Gastroesophageal sphincter (tissue), 4 donors: ENCODE measurements around the gene TMED10. TPM values are rescaled to one million over a fixed set of nuclear protein-coding genes. Genes with fewer than 3 reads are reported as not detected.
"Not testable (repeated sequence)": the region's sequence is repeated elsewhere in the genome, so short reads cannot be mapped to it uniquely, and the experiment has no call there.

Experiments
- ATAC-seq: fragments of 150-250 bp; one replicate; pipeline ENCODE4 v1.9.1; 2016; ENCODE audit warnings: mild to moderate bottlenecking, moderate library complexity
- H3K27ac ChIP-seq, 4 donors: fragments of 200-600 bp; sonication (generic) in 3 of 4; 1 replicate in 3 of 4; 2 replicates in 1 of 4; pipeline ENCODE4 v1.5.1; 2016 to 2019
- H3K27me3 ChIP-seq: fragments of 200-600 bp; sonication (generic); one replicate; pipeline ENCODE4 v1.5.1; 2019
- H3K36me3 ChIP-seq, 2 donors: fragments of 200-600 bp; sonication (generic); one replicate each; pipeline ENCODE4 v1.5.1; 2019; ENCODE audit warnings: control low read depth in 1 of 2
- H3K4me1 ChIP-seq, 3 donors: fragments of 200-600 bp; sonication (generic); 1 replicate in 2 of 3; 2 replicates in 1 of 3; pipeline ENCODE4 v1.5.1; 2016 to 2019; ENCODE audit warnings: control low read depth in 2 of 3
- H3K4me3 ChIP-seq, 2 donors: fragments of 200-600 bp; sonication (generic); one replicate each; pipeline ENCODE4 v1.5.1; 2019; ENCODE audit warnings: mild to moderate bottlenecking in 1 of 2, moderate library complexity in 1 of 2
- H3K9me3 ChIP-seq, 3 donors: fragments of 200-600 bp; sonication (generic); one replicate each; pipeline ENCODE4 v1.5.1; 2017 to 2019; ENCODE audit warnings: control low read depth in 2 of 3
- EP300 ChIP-seq: sonication (generic); formaldehyde crosslinking; IDR thresholded peaks from one replicate; pipeline ENCODE4 v1.6.1; 2017; ENCODE audit warnings: antibody characterized with exemption, mild to moderate bottlenecking
- POLR2A ChIP-seq, 2 donors: fragments of 450-650 bp; IDR thresholded peaks; one replicate each; pipeline ENCODE4 v1.6.1; 2017; ENCODE audit warnings: antibody characterized with exemption in 2 of 2, mild to moderate bottlenecking in 2 of 2, moderate library complexity in 1 of 2
- POLR2AphosphoS5 ChIP-seq: sonication (generic); formaldehyde crosslinking; IDR thresholded peaks from one replicate; pipeline ENCODE4 v1.6.1; 2017; ENCODE audit warnings: antibody characterized with exemption
- WGBS, 2 donors: methylation state at CpG; one replicate each; pipeline ENCODE4 v1.1.5; 2018; ENCODE audit warnings: low coverage in 1 of 2; 5-methylcytosine and 5-hydroxymethylcytosine counted together
- total RNA-seq, 4 donors: library from RNA; depleted of rRNA; stranded (reverse); fragments of >200 nt; gene quantifications; one replicate each; pipeline ENCODE4 v1.1.0, GENCODE V29; 2016
- TF ChIP-seq, protein P1 (sequence below), 4 experiments: fragments of 200-600 bp in 2 of 4; fragments of 450-650 bp in 2 of 4; sonication (generic) in 1 of 4; IDR thresholded peaks; one replicate each; pipeline ENCODE4 v1.5.1; 2017 to 2019; ENCODE audit warnings: antibody characterized with exemption in 4 of 4, mild to moderate bottlenecking in 2 of 4, moderate library complexity in 2 of 4

Gene TMED10
- total RNA-seq, 4 donors from 2014 or later, result 140 to 241 (median 162) TPM

DNA sequence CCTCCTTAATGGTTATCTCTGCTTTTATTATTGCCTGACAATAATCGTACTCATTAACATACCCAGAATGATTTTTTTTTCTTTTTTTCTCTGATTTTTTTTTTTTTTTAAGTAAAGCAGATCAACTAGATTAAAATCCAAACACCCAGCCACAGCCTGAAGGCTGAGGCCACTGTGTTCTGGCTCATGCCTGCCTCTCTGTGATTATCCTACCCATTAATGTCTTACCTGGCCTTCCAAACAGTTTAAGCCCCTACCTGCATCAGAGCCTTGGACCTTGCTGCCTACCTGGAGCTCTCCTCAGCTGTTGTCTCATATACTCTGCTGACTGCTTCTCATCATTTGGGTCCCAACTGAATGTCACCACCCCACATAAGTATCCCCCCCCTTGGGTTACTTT lies 6.8 kb upstream of the TMED10 start:
- no peak for TF ChIP-seq POLR2A (IDR thresholded peaks at IDR 0.05)
- TF ChIP-seq EP300, result no peak
- TF ChIP-seq, protein P1, sequence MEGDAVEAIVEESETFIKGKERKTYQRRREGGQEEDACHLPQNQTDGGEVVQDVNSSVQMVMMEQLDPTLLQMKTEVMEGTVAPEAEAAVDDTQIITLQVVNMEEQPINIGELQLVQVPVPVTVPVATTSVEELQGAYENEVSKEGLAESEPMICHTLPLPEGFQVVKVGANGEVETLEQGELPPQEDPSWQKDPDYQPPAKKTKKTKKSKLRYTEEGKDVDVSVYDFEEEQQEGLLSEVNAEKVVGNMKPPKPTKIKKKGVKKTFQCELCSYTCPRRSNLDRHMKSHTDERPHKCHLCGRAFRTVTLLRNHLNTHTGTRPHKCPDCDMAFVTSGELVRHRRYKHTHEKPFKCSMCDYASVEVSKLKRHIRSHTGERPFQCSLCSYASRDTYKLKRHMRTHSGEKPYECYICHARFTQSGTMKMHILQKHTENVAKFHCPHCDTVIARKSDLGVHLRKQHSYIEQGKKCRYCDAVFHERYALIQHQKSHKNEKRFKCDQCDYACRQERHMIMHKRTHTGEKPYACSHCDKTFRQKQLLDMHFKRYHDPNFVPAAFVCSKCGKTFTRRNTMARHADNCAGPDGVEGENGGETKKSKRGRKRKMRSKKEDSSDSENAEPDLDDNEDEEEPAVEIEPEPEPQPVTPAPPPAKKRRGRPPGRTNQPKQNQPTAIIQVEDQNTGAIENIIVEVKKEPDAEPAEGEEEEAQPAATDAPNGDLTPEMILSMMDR (IDR thresholded peaks at IDR 0.05), result no peak
- no peak for TF ChIP-seq POLR2AphosphoS5
- Histone ChIP-seq H3K9me3 (no peaks in the 10 kb centered on the region), H3K36me3 (no peaks in the 10 kb centered on the region), H3K4me1 (peaks cover 0 to 8% (median 0%) of the 10 kb centered on the region in 3 donors), H3K27ac (peak overlapping the region in 3 of 4 donors; percentile 18 to 46 (median 28)), H3K4me3 (no peak overlapping the region), H3K27me3 (no peaks in the 10 kb centered on the region)
- no peak for ATAC-seq
- WGBS, 2 donors, result 33 to 53% methylated on average over 1 of the region's 1 CpG

DNA sequence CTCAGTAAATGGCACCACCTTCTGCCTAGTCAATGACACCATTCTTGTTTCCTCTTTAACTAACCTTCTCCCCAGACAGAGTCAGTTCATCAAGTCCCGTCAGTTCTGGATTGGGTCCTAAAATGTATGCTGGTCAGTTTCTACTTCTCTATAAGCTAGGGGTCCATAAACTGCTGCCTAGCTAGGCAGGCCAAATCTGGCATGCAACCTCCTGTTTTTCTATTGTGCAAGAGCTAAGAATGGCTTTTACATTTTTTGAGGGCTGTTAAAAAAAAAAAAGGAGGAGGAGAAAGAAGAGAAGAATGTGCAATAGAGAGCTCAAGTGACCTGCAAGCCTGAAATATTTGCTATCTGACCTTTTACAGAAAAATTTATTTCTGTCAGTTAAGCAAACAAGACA lies 6.4 kb upstream of the TMED10 start:
- peak; percentile 71 for ATAC-seq
- H3K4me3 ChIP-seq, result no peak overlapping the region
- no peaks in the 10 kb centered on the region for H3K27me3 ChIP-seq
- no peaks in the 10 kb centered on the region for H3K9me3 ChIP-seq
- WGBS, 2 donors, result 25 to 30% methylated on average over 1 of the region's 1 CpG
- peak overlapping the region in 3 of 4 donors; percentile 35 to 63 (median 46) for H3K27ac ChIP-seq
- TF ChIP-seq EP300, result no peak
- TF ChIP-seq POLR2A (IDR thresholded peaks at IDR 0.05), result no peak
- TF ChIP-seq, protein P1 (IDR thresholded peaks at IDR 0.05), result no peak
- TF ChIP-seq POLR2AphosphoS5, result no peak
- no peaks in the 10 kb centered on the region for H3K36me3 ChIP-seq
- peaks cover 0 to 8% (median 0%) of the 10 kb centered on the region in 3 donors for H3K4me1 ChIP-seq

DNA sequence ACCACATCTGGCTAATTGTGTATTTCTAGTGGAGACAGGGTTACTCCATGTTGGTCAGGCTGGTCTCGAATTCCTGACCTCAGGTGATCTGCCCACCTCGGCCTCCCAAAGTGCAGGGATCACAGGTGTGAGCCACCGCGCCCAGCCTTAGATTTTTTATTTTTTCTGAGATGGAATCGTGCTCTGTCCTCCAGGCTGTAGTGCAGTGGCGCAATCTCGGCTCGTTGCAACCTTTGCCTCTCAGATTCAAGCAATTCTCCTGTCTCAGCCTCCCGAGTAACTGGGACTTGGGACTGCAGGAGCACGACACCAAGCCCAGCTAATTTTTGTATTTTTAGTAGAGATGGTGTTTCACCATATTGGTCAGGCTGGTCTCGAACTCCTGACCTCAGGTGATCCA lies 5.8 kb upstream of the TMED10 start:
- not testable (repeated sequence) for H3K9me3 ChIP-seq, H3K36me3 ChIP-seq, ATAC-seq, H3K4me3 ChIP-seq, H3K27me3 ChIP-seq
- peaks cover 0 to 11% (median 0%) of the 10 kb centered on the region in 3 donors for H3K4me1 ChIP-seq
- 67% methylated on average over 7 of the region's 11 CpGs; no CpG with 5 or more reads in 1 of the 2 donors for whole genome bisulfite sequencing, 2 donors
- H3K27ac ChIP-seq, result peak overlapping the region in 3 of 4 donors; percentile 35 to 63 (median 46)

DNA sequence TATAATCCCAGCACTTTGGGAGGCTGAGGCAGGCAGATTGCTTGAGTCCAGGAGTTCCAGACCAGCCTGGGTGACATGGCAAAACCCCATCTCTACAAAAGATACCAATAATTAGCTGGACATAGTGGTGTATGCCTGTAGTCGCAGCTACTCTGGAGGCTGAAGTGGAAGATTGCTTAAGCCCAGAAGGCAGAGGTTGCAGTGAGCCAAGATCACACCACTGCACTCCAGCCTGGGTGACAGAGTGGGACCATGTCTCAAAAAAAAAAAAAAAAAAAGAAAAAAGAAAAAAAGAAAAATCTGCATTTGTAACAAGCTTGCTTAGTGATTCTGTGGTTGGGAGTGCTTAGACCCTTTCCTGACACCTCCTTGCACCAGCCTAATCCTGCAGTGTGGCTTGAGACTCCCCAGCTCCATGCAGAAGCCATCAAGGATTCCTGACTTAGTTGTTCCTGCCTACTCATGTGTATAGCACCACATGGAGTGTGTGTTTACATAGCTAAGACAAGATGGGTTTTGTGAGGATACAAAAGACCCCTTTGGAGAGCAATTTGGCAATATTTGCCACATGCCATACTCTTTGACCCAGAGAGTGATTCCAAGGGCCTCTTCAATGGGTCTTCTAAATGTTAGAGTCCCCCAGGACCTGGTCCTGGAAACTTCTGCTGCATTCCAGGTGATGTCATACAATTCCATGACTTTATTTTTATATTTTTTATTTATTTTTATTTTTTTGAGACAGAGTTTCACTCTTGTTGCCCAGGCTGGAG lies 5.1 kb upstream of the TMED10 start:
- WGBS, 2 donors, result 100% methylated on average over 1 of the region's 1 CpG; no CpG with 5 or more reads in 1 of the 2 donors
- Histone ChIP-seq H3K27me3 (no peaks in the 10 kb centered on the region), H3K27ac (no peak overlapping the region), H3K9me3 (no peaks in the 10 kb centered on the region), H3K4me3 (no peak overlapping the region), H3K4me1 (peaks cover 0 to 13% (median 0%) of the 10 kb centered on the region in 3 donors), H3K36me3 (no peaks in the 10 kb centered on the region)
- no peak for TF ChIP-seq EP300
- TF ChIP-seq POLR2AphosphoS5, result no peak
- TF ChIP-seq, protein P1 (IDR thresholded peaks at IDR 0.05), result no peak
- TF ChIP-seq POLR2A (IDR thresholded peaks at IDR 0.05), result no peak
- no peak for ATAC-seq

DNA sequence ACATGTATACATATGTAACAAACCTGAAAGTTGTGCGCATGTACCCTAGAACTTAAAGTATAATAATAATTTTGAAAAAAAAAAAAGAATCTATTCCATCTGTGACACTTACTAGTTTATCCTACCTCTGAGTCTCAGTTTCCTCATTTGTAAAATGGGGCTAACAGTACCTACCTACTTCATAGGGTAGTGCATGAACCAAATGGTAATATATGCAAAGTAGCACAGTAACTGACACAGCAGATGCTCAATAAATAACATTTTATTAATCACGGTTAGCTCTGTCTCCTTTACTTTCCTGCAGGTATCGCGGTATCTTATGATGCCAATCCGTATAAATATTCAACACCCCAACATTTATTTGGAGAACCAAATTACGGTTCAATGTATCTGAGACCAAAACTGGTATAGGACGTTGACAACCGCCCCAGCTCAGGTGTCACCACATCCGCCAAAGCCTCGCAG lies 703 bp downstream of the TMED10 start:
- 6 to 10% methylated on average over 5 to 8 of the region's 10 CpGs for WGBS, 2 donors
- H3K4me1 ChIP-seq, result peaks cover 0 to 56% (median 6%) of the 10 kb centered on the region in 3 donors
- H3K9me3 ChIP-seq, result no peaks in the 10 kb centered on the region
- no peaks in the 10 kb centered on the region for H3K36me3 ChIP-seq
- no peak for ATAC-seq
- peak overlapping the region; percentile 91 to 94 (median 92) for H3K27ac ChIP-seq
- no peaks in the 10 kb centered on the region for H3K27me3 ChIP-seq
- peak overlapping the region; percentile 83 to 86 for H3K4me3 ChIP-seq
- TF ChIP-seq POLR2AphosphoS5 (no peak), EP300 (no peak), POLR2A (IDR thresholded peaks at IDR 0.05) (no peak)
- TF ChIP-seq, protein P1 (IDR thresholded peaks at IDR 0.05), result no peak
